Measurements from ENCODE around the gene DNLZ. TPM values are rescaled to one million over a fixed set of nuclear protein-coding genes. Genes with fewer than 3 reads are reported as not detected.

DNLZ gene
- total RNA-seq, 2 experiments from 2014 or later, result 16.8 to 21.2 TPM

GRCh38 chr9:136394312-136395019, 30.9 kb upstream of the DNLZ start:
- H3K36me3 ChIP-seq (ENCODE audit: insufficient read depth, low read length), result peaks cover 88% of the 10 kb centered on the region
- no TSS peak for BruUV-seq (replicated peaks)
- H3K9me2 ChIP-seq (ENCODE audit: insufficient read depth, low read length), result no peaks in the 10 kb centered on the region
- peaks cover 19% of the 10 kb centered on the region for H3K79me2 ChIP-seq (ENCODE audit: insufficient read depth, low read depth, low read length)
- H3K9me3 ChIP-seq (ENCODE audit: low read length), result no peaks in the 10 kb centered on the region
- CTCF ChIA-PET (ENCODE audit: unreplicated experiment), result no interaction called here
- no peak overlapping the region for H3K4me2 ChIP-seq (ENCODE audit: low read length)
- H3K4me3 ChIP-seq (ENCODE audit: low read depth, low read length, poor library complexity, severe bottlenecking), result no peak overlapping the region
- POLR2A ChIA-PET, result no interaction called here
- H2AFZ ChIP-seq (ENCODE audit: low read length), result no peak overlapping the region
- DNase-seq (ENCODE audit: low spot score), result no peak
- intact Hi-C loops (cut with micrococcal nuclease; ENCODE audit: unreplicated experiment), result no loop called here
- peaks cover 9% of the 10 kb centered on the region; the same call in 1 of the 2 replicates for H4K20me1 ChIP-seq (ENCODE audit: insufficient read depth, low read length)
- H3K27ac ChIP-seq (ENCODE audit: low read depth, low read length, poor library complexity, severe bottlenecking), result no peak overlapping the region
- no peak for TF ChIP-seq CTCF (conservative IDR thresholded peaks at IDR 0.05; ENCODE audit: low read length)
- no peak for TF ChIP-seq EZH2phosphoT487 (IDR thresholded peaks at IDR 0.05; ENCODE audit: borderline replicate concordance, low read depth, low read length)
- H3K4me1 ChIP-seq (ENCODE audit: insufficient read depth, low read length, poor library complexity, severe bottlenecking), result peaks cover 6% of the 10 kb centered on the region

GRCh38 chr9:136393531-136393930, 30.0 kb upstream of the DNLZ start:
- BruUV-seq (replicated peaks), result no TSS peak
- Histone ChIP-seq H2AFZ (ENCODE audit: low read length) (no peak overlapping the region), H3K9me2 (ENCODE audit: insufficient read depth, low read length) (no peaks in the 10 kb centered on the region), H3K9me3 (ENCODE audit: low read length) (no peaks in the 10 kb centered on the region), H3K4me1 (ENCODE audit: insufficient read depth, low read length, poor library complexity, severe bottlenecking) (peaks cover under 1% of the 10 kb centered on the region), H3K4me3 (ENCODE audit: low read depth, low read length, poor library complexity, severe bottlenecking) (no peak overlapping the region), H3K4me2 (ENCODE audit: low read length) (no peak overlapping the region), H3K36me3 (ENCODE audit: insufficient read depth, low read length) (peaks cover 94% of the 10 kb centered on the region), H3K27ac (ENCODE audit: low read depth, low read length, poor library complexity, severe bottlenecking) (no peak overlapping the region), H4K20me1 (ENCODE audit: insufficient read depth, low read length) (no peaks in the 10 kb centered on the region), H3K79me2 (ENCODE audit: insufficient read depth, low read depth, low read length) (peaks cover 9% of the 10 kb centered on the region)
- POLR2A ChIA-PET, result no interaction called here
- CTCF ChIA-PET (ENCODE audit: unreplicated experiment), result no interaction called here
- no peak for TF ChIP-seq EZH2phosphoT487 (IDR thresholded peaks at IDR 0.05; ENCODE audit: borderline replicate concordance, low read depth, low read length)
- no peak for TF ChIP-seq CTCF (conservative IDR thresholded peaks at IDR 0.05; ENCODE audit: low read length)
- no peak for DNase-seq (ENCODE audit: low spot score)
- intact Hi-C loops (cut with micrococcal nuclease; ENCODE audit: unreplicated experiment), result no loop called here
